ENCODE data around the gene SPEF1. TPM values are rescaled to one million over a fixed set of nuclear protein-coding genes. Genes with fewer than 3 reads are reported as not detected.

The SPEF1 gene
- total RNA-seq, 2 donors from 2014 or later, result 0.48 to 0.49 TPM

DNA sequence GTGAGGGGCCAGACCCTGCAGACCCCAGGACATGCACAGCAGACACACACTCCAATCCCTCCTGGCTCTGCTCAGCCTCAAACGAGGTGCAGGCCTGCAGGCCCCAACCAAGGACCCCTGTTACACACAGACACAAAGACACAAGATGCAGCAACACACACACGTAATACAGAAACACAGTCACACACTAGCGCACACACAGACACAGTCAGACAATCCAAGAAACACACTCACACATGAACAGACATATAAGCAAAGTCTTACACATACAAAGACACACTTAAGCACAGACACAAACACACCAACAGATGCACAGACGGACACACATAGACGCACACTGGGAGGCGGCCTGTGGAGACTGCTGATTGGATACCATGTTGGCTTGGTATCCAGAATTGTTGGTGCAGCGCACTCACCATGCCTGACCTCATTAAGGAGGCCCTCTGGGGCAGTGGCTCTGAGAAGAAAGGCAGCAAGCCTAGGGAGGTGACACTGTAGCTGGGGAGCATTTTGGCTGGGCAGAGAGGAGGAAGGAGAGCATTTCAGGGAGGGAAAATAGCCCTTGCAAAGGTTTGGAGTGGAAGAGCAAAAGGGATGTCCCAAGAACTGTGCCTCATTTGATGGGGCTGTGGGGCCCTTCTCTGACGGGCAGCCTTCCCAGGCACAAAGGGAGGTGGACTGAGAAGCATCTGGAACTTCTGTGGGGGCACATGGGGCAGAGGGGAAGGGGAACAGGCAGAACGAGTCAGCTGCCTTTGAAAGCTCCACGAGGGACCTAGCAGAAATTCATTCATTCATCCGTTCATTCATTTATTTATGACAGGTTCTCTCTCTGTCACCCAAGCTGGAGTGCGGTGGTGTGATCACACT is 50.2 kb downstream of the SPEF1 start:
- Mint-ChIP-seq H3K36me3 (ENCODE audit: insufficient read depth in 2 of 2) (no peaks in the 10 kb centered on the region), H3K27me3 (ENCODE audit: low read depth) (peaks cover 51% of the 10 kb centered on the region), H3K27ac (no peak overlapping the region), H3K4me1 (ENCODE audit: low read depth) (no peaks in the 10 kb centered on the region), H3K4me3 (no peak overlapping the region), H3K9me3 (no peaks in the 10 kb centered on the region)
- DNase-seq, result no peak
- no peak for ATAC-seq (replicated peaks in 1 of 2)

DNA sequence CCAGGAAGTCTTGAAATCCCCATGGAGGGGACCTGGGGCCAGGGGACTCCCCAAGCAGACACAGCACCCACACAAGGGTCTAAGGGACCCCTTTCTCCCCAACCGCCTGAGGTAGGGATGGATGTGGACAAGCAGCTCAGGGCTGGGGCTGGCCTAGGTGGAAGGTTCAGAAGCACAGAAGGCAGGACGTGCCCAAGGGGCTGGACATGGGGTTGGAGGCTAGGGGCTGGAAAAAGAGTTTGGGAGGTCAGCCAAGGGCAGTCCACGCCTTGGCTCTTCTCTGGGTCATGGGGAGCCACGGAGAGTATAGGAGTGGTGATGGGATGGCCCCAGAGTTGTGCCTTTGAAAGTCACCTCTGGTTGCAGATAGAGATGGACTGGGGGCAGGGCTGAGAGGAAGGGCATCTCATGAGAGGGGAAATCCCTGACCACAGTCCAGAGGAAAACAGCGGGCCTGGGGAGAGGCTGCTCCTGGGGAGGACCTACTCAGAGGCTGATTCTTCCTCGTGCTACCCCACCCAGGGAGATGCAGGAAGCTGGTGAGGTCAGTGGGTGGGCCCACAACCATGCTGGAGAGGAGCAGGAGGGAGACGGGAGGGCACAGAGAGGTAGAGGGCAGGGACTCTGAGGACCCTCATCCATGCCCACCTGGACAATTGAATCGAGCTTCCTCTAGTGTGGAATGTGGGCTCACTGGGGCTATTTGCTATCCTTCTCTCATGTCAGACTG is 51.3 kb downstream of the SPEF1 start:
- Mint-ChIP-seq H3K27me3 (ENCODE audit: low read depth) (peaks cover 51% of the 10 kb centered on the region), H3K4me1 (ENCODE audit: low read depth) (no peaks in the 10 kb centered on the region), H3K9me3 (no peaks in the 10 kb centered on the region), H3K36me3 (ENCODE audit: insufficient read depth in 2 of 2) (no peaks in the 10 kb centered on the region), H3K4me3 (no peak overlapping the region), H3K27ac (no peak overlapping the region)
- ATAC-seq (replicated peaks in 1 of 2) (no peak), DNase-seq (no peak)

DNA sequence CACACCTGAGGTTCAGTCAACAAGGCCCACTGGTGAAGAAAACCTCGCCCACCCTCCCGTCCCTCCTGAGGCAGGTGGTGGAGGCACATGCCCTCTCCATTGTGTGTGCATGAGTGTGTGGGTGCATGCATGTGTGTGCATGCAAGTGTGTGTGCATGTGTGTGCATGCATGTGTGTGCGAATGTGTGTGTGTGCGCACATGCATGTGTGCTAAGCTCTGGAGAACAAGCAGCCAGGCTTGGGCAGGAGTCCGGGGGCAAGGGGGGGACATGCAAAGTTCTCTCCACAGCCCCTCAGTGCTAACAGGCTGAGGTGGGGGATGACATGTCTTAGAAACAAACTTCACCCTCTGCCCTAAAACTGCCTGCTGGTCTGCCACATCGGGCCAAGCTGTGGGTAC is 51.9 kb downstream of the SPEF1 start:
- Mint-ChIP-seq H3K4me3 (no peak overlapping the region), H3K27ac (no peak overlapping the region), H3K27me3 (ENCODE audit: low read depth) (peaks cover 51% of the 10 kb centered on the region), H3K36me3 (ENCODE audit: insufficient read depth in 2 of 2) (no peaks in the 10 kb centered on the region), H3K9me3 (no peaks in the 10 kb centered on the region), H3K4me1 (ENCODE audit: low read depth) (no peaks in the 10 kb centered on the region)
- ATAC-seq (replicated peaks in 1 of 2) (no peak), DNase-seq (no peak)

DNA sequence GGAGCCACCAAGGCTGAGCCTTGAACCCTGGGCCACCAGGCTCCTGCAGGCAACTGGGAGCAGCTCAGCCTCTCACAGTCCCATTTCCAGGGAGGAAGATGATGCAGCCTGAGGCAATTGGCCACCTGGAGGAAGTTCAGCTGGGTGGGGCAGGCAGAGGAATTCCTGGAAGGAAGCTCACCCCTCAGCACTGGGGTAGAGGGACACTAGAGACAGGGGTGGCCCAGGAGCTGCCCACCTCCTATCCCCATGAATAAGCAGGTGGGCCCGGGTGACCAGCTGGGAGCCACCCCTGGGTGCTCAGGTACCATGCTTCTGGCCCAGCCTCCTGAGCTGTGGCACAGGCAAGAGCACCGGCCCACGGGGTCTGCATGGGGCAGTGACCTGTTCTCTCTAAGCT is 52.4 kb downstream of the SPEF1 start:
- Mint-ChIP-seq H3K4me1 (ENCODE audit: low read depth) (no peaks in the 10 kb centered on the region), H3K9me3 (no peaks in the 10 kb centered on the region), H3K27ac (no peak overlapping the region), H3K36me3 (ENCODE audit: insufficient read depth in 2 of 2) (no peaks in the 10 kb centered on the region), H3K4me3 (no peak overlapping the region), H3K27me3 (ENCODE audit: low read depth) (peaks cover 51% of the 10 kb centered on the region)
- ATAC-seq (replicated peaks in 1 of 2), result no peak
- DNase-seq, result no peak

DNA sequence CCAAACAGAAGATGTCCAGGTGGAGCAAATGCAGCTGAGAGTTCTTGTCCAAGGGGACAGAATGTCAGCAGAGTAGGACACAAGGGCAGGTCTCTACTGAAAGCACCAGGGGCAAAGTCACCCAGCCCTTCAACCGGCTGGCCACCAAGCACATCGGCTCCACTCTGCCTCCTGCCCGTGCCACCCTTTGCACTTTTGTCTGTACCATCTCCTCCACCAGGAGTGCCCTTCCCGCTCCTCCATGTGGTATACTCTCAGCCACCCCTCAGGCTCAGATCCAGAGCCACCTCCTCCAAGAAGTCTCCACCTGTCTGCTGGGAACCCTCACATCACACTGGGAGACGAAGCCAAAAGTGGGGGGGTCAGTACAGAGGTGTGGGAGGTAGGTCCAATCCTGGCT is 52.9 kb downstream of the SPEF1 start:
- Mint-ChIP-seq H3K36me3 (ENCODE audit: insufficient read depth in 2 of 2) (no peaks in the 10 kb centered on the region), H3K4me3 (no peak overlapping the region), H3K27me3 (ENCODE audit: low read depth) (peaks cover 48% of the 10 kb centered on the region), H3K27ac (no peak overlapping the region), H3K4me1 (ENCODE audit: low read depth) (no peaks in the 10 kb centered on the region), H3K9me3 (no peaks in the 10 kb centered on the region)
- ATAC-seq (replicated peaks in 1 of 2) (no peak), DNase-seq (no peak)

Other genes starting within 250 kb of the SPEF1 start
- gene GFRA4, start 118.0 kb downstream of the SPEF1 start, total RNA-seq, result not detected
- gene ADAM33, start 99.4 kb downstream of the SPEF1 start, total RNA-seq, result not detected
- under 1 TPM in 1 of 2 donors, not detected in 1; 0.02 TPM for gene SIGLEC1, start 68.8 kb downstream of the SPEF1 start, total RNA-seq
- not detected for gene HSPA12B, start 48.8 kb downstream of the SPEF1 start, total RNA-seq
- 10 to 100 TPM; 26.3 to 35.8 TPM for gene ADISSP, start 13.7 kb downstream of the SPEF1 start, total RNA-seq
- gene CENPB, start 5.3 kb upstream of the SPEF1 start, total RNA-seq, result 10 to 100 TPM; 30.4 to 31.5 TPM
- gene CDC25B, start 14.9 kb upstream of the SPEF1 start, total RNA-seq, result 100 to 1,000 TPM; 121 to 128 TPM
- gene AP5S1, start 39.1 kb upstream of the SPEF1 start, total RNA-seq, result 10 to 100 TPM; 10.3 to 13.7 TPM
- 10 to 100 TPM; 27.9 to 29.8 TPM for gene MAVS, start 65.4 kb upstream of the SPEF1 start, total RNA-seq
- 10 to 100 TPM; 60.6 to 67.4 TPM for gene PANK2, start 107.9 kb upstream of the SPEF1 start, total RNA-seq
- 10 to 100 TPM; 13.4 to 16.4 TPM for gene RNF24, start 234.1 kb upstream of the SPEF1 start, total RNA-seq